ENCODE measurements around the gene FHL5. TPM values are rescaled to one million over a fixed set of nuclear protein-coding genes. Genes with fewer than 3 reads are reported as not detected.

The FHL5 gene
- total RNA-seq, 1 experiment from 2014 or later = not detected

GRCh38 chr6:96522465-96523009 lies 40.4 kb upstream of the FHL5 start:
- Histone ChIP-seq H2BK5ac (ENCODE audit: insufficient read length, low read length) (no peak overlapping the region), H3K18ac (ENCODE audit: insufficient read length, low read depth, low read length) (no peak overlapping the region), H4K5ac (ENCODE audit: insufficient read length, low read depth, low read length) (no peak overlapping the region), H2BK120ac (ENCODE audit: low read depth, low read length, poor library complexity, severe bottlenecking) (no peak overlapping the region), H4K91ac (ENCODE audit: insufficient read length, low read depth, low read length) (no peak overlapping the region), H2BK20ac (ENCODE audit: low read depth, low read length, poor library complexity, severe bottlenecking) (no peak overlapping the region), H3K4ac (ENCODE audit: low read depth, low read length) (no peak overlapping the region), H4K8ac (replicated peaks; ENCODE audit: insufficient read length, low read depth, low read length) (no peak overlapping the region), H3K9ac (ENCODE audit: extremely low read depth, insufficient read length, low read length) (peak overlapping the region; percentile 66), H3K9me3 (ENCODE audit: control insufficient read depth, low read depth, low read length) (no peaks in the 10 kb centered on the region), H3T11ph (ENCODE audit: low read length) (no peak overlapping the region), H3K56ac (ENCODE audit: insufficient read length, low read depth, low read length) (no peak overlapping the region), H3K79me1 (ENCODE audit: insufficient read depth, low read depth, low read length, poor library complexity, severe bottlenecking) (no peaks in the 10 kb centered on the region), H3K27me3 (ENCODE audit: insufficient read depth, low read length) (no peaks in the 10 kb centered on the region), H2AK5ac (ENCODE audit: insufficient read length, low read length) (no peak overlapping the region), H3K23ac (ENCODE audit: insufficient read length, low read depth, low read length) (no peak overlapping the region), H2BK12ac (ENCODE audit: insufficient read length, low read depth, low read length) (no peak overlapping the region), H3K23me2 (ENCODE audit: insufficient read length, low read depth, low read length, poor library complexity, severe bottlenecking) (no peaks in the 10 kb centered on the region), H2AFZ (ENCODE audit: low read length) (no peak overlapping the region), H3K79me2 (ENCODE audit: insufficient read depth, low read length) (no peaks in the 10 kb centered on the region), H3K4me2 (ENCODE audit: insufficient read depth, insufficient read length, low read length) (peak overlapping the region; percentile 74), H3K14ac (ENCODE audit: insufficient read depth, low read length) (no peak overlapping the region), H3K4me1 (ENCODE audit: insufficient read depth, low read length) (peaks cover 3% of the 10 kb centered on the region; the same call in 1 of the 2 replicates), H2BK15ac (ENCODE audit: low read depth, low read length) (no peak overlapping the region), H3K27ac (ENCODE audit: insufficient read length, low read depth, low read length) (no peak overlapping the region), H4K20me1 (ENCODE audit: control insufficient read depth, insufficient read depth, insufficient read length) (no peaks in the 10 kb centered on the region)
- no peak for DNase-seq
- no peaks in the 10 kb centered on the region for H3K9me3 Mint-ChIP-seq
- no peaks in the 10 kb centered on the region for H3K27me3 Mint-ChIP-seq (ENCODE audit: low read depth)
- no peak for TF ChIP-seq CTCF (conservative IDR thresholded peaks at IDR 0.05)
- peaks cover 31 to 36% of the 10 kb centered on the region in 2 experiments for H3K4me1 Mint-ChIP-seq
- WGBS (ENCODE audit: extremely low coverage, insufficient read length, low lambda C conversion rate) = no CpG with 5 or more reads among the region's 5 CpGs
- H3K36me3 Mint-ChIP-seq (ENCODE audit: insufficient read depth in 1 of 3, low read depth in 3 of 3) = peaks cover 0 to 22% (median 12%) of the 10 kb centered on the region in 3 experiments; a peak in 6 of 7 replicates
- peak overlapping the region; percentile 97 to 98 for H3K4me3 Mint-ChIP-seq
- H3K27ac Mint-ChIP-seq = peak overlapping the region; percentile 97 to 100 (median 99)

Measured in H9 (cell line).